Endothelial cell (in vitro differentiated cells): ENCODE measurements around the gene C6orf52. TPM values are rescaled to one million over a fixed set of nuclear protein-coding genes. Genes with fewer than 3 reads are reported as not detected.
A peak's percentile ranks its signal among the peaks of the same experiment; 100 is the strongest.

Source experiments
- DNase-seq: peaks from one replicate; pipeline ENCODE4 v3.0.0; 2021; ENCODE audit warnings: low spot score
- H3K27ac Mint-ChIP-seq: one replicate; pipeline ENCODE4 v1.8.0; 2021; ENCODE audit warnings: mixed read lengths, inconsistent platforms; ENCODE audit not compliant: unreplicated experiment
- H3K27me3 Mint-ChIP-seq: one replicate; pipeline ENCODE4 v1.8.0; 2021; ENCODE audit warnings: mild to moderate bottlenecking, moderate library complexity, mixed read lengths, inconsistent platforms; ENCODE audit not compliant: unreplicated experiment
- H3K36me3 Mint-ChIP-seq: one replicate; pipeline ENCODE4 v1.8.0; 2021; ENCODE audit warnings: mild to moderate bottlenecking, low read depth, mixed read lengths, inconsistent platforms; ENCODE audit not compliant: unreplicated experiment
- H3K4me1 Mint-ChIP-seq: one replicate; pipeline ENCODE4 v1.8.0; 2021; ENCODE audit warnings: mild to moderate bottlenecking, mixed read lengths, inconsistent platforms; ENCODE audit not compliant: unreplicated experiment
- H3K4me3 Mint-ChIP-seq: one replicate; pipeline ENCODE4 v1.8.0; 2021; ENCODE audit warnings: mild to moderate bottlenecking, mixed read lengths, inconsistent platforms; ENCODE audit not compliant: unreplicated experiment
- H3K9me3 Mint-ChIP-seq: one replicate; pipeline ENCODE4 v1.8.0; 2021; ENCODE audit warnings: mixed read lengths, inconsistent platforms; ENCODE audit not compliant: unreplicated experiment
- CTCF ChIP-seq: fragments of 200-600 bp; sonication (generic); IDR thresholded peaks from one replicate; pipeline ENCODE4 v1.5.0; 2021; ENCODE audit warnings: antibody characterized with exemption; ENCODE audit not compliant: unreplicated experiment
- total RNA-seq: library from RNA; stranded (reverse); fragmentation: NEBNext Ultra II Directional; extraction: Animal tissue kit (Norgen Biotek cat#: 25700); gene quantifications from one replicate; pipeline ENCODE4 v1.2.1, GENCODE V29; 2021; ENCODE audit not compliant: unreplicated experiment

Gene C6orf52
- total RNA-seq, 1 donor from 2014 or later: 1.6 TPM

GRCh38 chr6:10643201-10643651 lies 51.2 kb downstream of the C6orf52 start:
- Mint-ChIP-seq H3K27me3 (peaks cover 2% of the 10 kb centered on the region), H3K4me1 (peaks cover 14% of the 10 kb centered on the region), H3K9me3 (no peaks in the 10 kb centered on the region), H3K27ac (no peak overlapping the region), H3K36me3 (peaks cover 19% of the 10 kb centered on the region), H3K4me3 (no peak overlapping the region)
- TF ChIP-seq CTCF: no peak
- DNase-seq: no peak

- peaks cover 12% of the 10 kb centered on the region for H3K36me3 Mint-ChIP-seq
- TF ChIP-seq CTCF: no peak
- no peak overlapping the region for H3K4me3 Mint-ChIP-seq
- DNase-seq: no peak
- peaks cover 14% of the 10 kb centered on the region for H3K4me1 Mint-ChIP-seq
- H3K27me3 Mint-ChIP-seq: peaks cover 2% of the 10 kb centered on the region
- no peak overlapping the region for H3K27ac Mint-ChIP-seq
- no peaks in the 10 kb centered on the region for H3K9me3 Mint-ChIP-seq
Measured at GRCh38 chr6:10641528-10641927, 52.9 kb downstream of the C6orf52 start.

- H3K27ac Mint-ChIP-seq: no peak overlapping the region
- H3K36me3 Mint-ChIP-seq: peaks cover 12% of the 10 kb centered on the region
- H3K9me3 Mint-ChIP-seq: no peaks in the 10 kb centered on the region
- H3K27me3 Mint-ChIP-seq: peaks cover 2% of the 10 kb centered on the region
- no peak for TF ChIP-seq CTCF
- peaks cover 14% of the 10 kb centered on the region for H3K4me1 Mint-ChIP-seq
- no peak overlapping the region for H3K4me3 Mint-ChIP-seq
- DNase-seq: no peak
Measured at GRCh38 chr6:10640412-10640811, 54.0 kb downstream of the C6orf52 start.

GRCh38 chr6:10633216-10633615 lies 61.2 kb downstream of the C6orf52 start:
- Mint-ChIP-seq H3K36me3 (no peaks in the 10 kb centered on the region), H3K4me3 (no peak overlapping the region), H3K4me1 (peaks cover 3% of the 10 kb centered on the region), H3K27me3 (peaks cover 3% of the 10 kb centered on the region), H3K9me3 (no peaks in the 10 kb centered on the region), H3K27ac (peak overlapping the region; percentile 53)
- DNase-seq: no peak
- no peak for TF ChIP-seq CTCF

GRCh38 chr6:10630178-10630577 lies 64.2 kb downstream of the C6orf52 start:
- Mint-ChIP-seq H3K4me3 (no peak overlapping the region), H3K27ac (no peak overlapping the region)
- TF ChIP-seq CTCF: no peak

More at GRCh38 chr6:10630178-10630577, 64.2 kb downstream of the C6orf52 start:
- Mint-ChIP-seq H3K9me3 (no peaks in the 10 kb centered on the region), H3K36me3 (peaks cover 24% of the 10 kb centered on the region), H3K27me3 (peaks cover 3% of the 10 kb centered on the region), H3K4me1 (peaks cover 7% of the 10 kb centered on the region)
- no peak for DNase-seq
